ENCODE measurements around the gene MAP3K13.
"Not testable (repeated sequence)": the region's sequence is repeated elsewhere in the genome, so short reads cannot be mapped to it uniquely, and the experiment has no call there.

Gene MAP3K13

GRCh38 chr3:185439745-185440466, 77.0 kb downstream of the MAP3K13 start:
- in situ Hi-C loops (cut with HindIII; ENCODE audit: low sequenced_read_pairs), result loop anchor here (5.0 kb wide), 2 partner anchors 32 to 93 kb away; no protein-coding TSS in a partner anchor

GRCh38 chr3:185442031-185442430, 79.1 kb downstream of the MAP3K13 start:
- in situ Hi-C loops (cut with HindIII; ENCODE audit: low sequenced_read_pairs), result no loop called here

GRCh38 chr3:185444329-185444728, 81.4 kb downstream of the MAP3K13 start:
- in situ Hi-C loops (cut with HindIII; ENCODE audit: low sequenced_read_pairs), result no loop called here

GRCh38 chr3:185448107-185448506, 85.2 kb downstream of the MAP3K13 start:
- in situ Hi-C loops (cut with HindIII; ENCODE audit: low sequenced_read_pairs), result no loop called here

GRCh38 chr3:185451432-185451831, 88.5 kb downstream of the MAP3K13 start:
- in situ Hi-C loops (cut with HindIII; ENCODE audit: low sequenced_read_pairs), result not testable (repeated sequence)

- in situ Hi-C loops (cut with HindIII; ENCODE audit: low sequenced_read_pairs), result no loop called here
Observed at GRCh38 chr3:185457376-185457775, 94.4 kb downstream of the MAP3K13 start.

GRCh38 chr3:185460309-185460708, 97.4 kb downstream of the MAP3K13 start:
- in situ Hi-C loops (cut with HindIII; ENCODE audit: low sequenced_read_pairs), result no loop called here

- in situ Hi-C loops (cut with HindIII; ENCODE audit: low sequenced_read_pairs), result no loop called here
Observed at GRCh38 chr3:185460719-185461350, 97.9 kb downstream of the MAP3K13 start.

GRCh38 chr3:185465471-185465870, 102.5 kb downstream of the MAP3K13 start:
- in situ Hi-C loops (cut with HindIII; ENCODE audit: low sequenced_read_pairs), result no loop called here

- in situ Hi-C loops (cut with HindIII; ENCODE audit: low sequenced_read_pairs), result not testable (repeated sequence)
Observed at GRCh38 chr3:185466123-185466522, 103.2 kb downstream of the MAP3K13 start.

- in situ Hi-C loops (cut with HindIII; ENCODE audit: low sequenced_read_pairs), result no loop called here
Observed at GRCh38 chr3:185469542-185469941, 106.6 kb downstream of the MAP3K13 start.

- in situ Hi-C loops (cut with HindIII; ENCODE audit: low sequenced_read_pairs), result loop anchor here (5.0 kb wide), 2 partner anchors 33 to 37 kb away; no protein-coding TSS in a partner anchor
Observed at GRCh38 chr3:185470323-185470722, 107.4 kb downstream of the MAP3K13 start.

- in situ Hi-C loops (cut with HindIII; ENCODE audit: low sequenced_read_pairs), result loop anchor here (5.0 kb wide), 2 partner anchors 34 to 36 kb away; no protein-coding TSS in a partner anchor
Observed at GRCh38 chr3:185473290-185473815, 110.4 kb downstream of the MAP3K13 start.

- in situ Hi-C loops (cut with HindIII; ENCODE audit: low sequenced_read_pairs), result loop anchor here (5.0 kb wide), 2 partner anchors 32 to 38 kb away; no protein-coding TSS in a partner anchor
Observed at GRCh38 chr3:185474922-185475321, 112.0 kb downstream of the MAP3K13 start.

GRCh38 chr3:185477316-185477715, 114.4 kb downstream of the MAP3K13 start:
- in situ Hi-C loops (cut with HindIII; ENCODE audit: low sequenced_read_pairs), result no loop called here

- in situ Hi-C loops (cut with HindIII; ENCODE audit: low sequenced_read_pairs), result no loop called here
Observed at GRCh38 chr3:185479373-185479945, 116.5 kb downstream of the MAP3K13 start.

GRCh38 chr3:185484296-185484695, 121.4 kb downstream of the MAP3K13 start:
- in situ Hi-C loops (cut with HindIII; ENCODE audit: low sequenced_read_pairs), result no loop called here

GRCh38 chr3:185486394-185486793, 123.5 kb downstream of the MAP3K13 start:
- in situ Hi-C loops (cut with HindIII; ENCODE audit: low sequenced_read_pairs), result no loop called here

- in situ Hi-C loops (cut with HindIII; ENCODE audit: low sequenced_read_pairs), result no loop called here
Observed at GRCh38 chr3:185488465-185488864, 125.5 kb downstream of the MAP3K13 start.

GRCh38 chr3:185489462-185489861, 126.5 kb downstream of the MAP3K13 start:
- in situ Hi-C loops (cut with HindIII; ENCODE audit: low sequenced_read_pairs), result no loop called here

GRCh38 chr3:185490241-185490640, 127.3 kb downstream of the MAP3K13 start:
- in situ Hi-C loops (cut with HindIII; ENCODE audit: low sequenced_read_pairs), result no loop called here
